PFSK-1 (cell line): Measurements from ENCODE around the gene NAA80.

Source experiments
- FOXP2 ChIP-seq: optimal IDR thresholded peaks from 2 replicates; pipeline ENCODE3; 2011; ENCODE audit warnings: borderline replicate concordance, control low read depth, inconsistent platforms; ENCODE audit not compliant: insufficient read depth; ENCODE audit errors: extremely low read length, extremely low read depth
- POLR2AphosphoS5 ChIP-seq: IDR thresholded peaks from 2 replicates; pipeline ENCODE4 v1.6.1; 2012; ENCODE audit warnings: low read depth, mild to moderate bottlenecking, control low read depth, low read length, moderate library complexity
- REST ChIP-seq, 2 experiments: IDR thresholded peaks; 2 replicates each; pipeline versions ENCODE4 v1.6.1 to v1.8.0; 2011 to 2012; ENCODE audit warnings: low read depth in 2 of 2, low read length in 2 of 2, control low read depth in 1 of 2, inconsistent platforms in 1 of 2, mild to moderate bottlenecking in 1 of 2, moderate library complexity in 1 of 2; ENCODE audit not compliant: insufficient read depth in 1 of 2
- SIN3A ChIP-seq: IDR thresholded peaks from 2 replicates; pipeline ENCODE4 v1.6.1; 2012; ENCODE audit warnings: mild to moderate bottlenecking, low read length, moderate library complexity, borderline replicate concordance; ENCODE audit not compliant: insufficient read depth
- TAF1 ChIP-seq: IDR thresholded peaks from 2 replicates; pipeline ENCODE4 v1.6.1; 2012; ENCODE audit warnings: low read length, control low read depth, borderline replicate concordance; ENCODE audit not compliant: insufficient read depth

The NAA80 gene

DNA sequence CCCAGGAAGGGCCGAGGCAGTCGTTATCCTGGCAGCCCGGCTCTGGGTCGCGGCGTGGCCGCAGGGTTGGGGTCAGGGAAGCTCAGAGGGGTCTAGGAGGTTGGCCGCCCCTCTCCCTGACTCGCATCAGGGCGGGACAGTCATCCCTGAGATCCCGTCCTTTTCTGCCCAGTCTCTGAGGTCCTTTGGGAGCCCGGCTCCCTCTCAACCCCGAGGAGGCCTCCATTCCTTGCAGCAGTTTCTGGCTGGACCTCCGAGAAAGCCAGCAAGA is 22.8 kb upstream of the NAA80 start:
- TF ChIP-seq REST (IDR thresholded peaks at IDR 0.05; ENCODE audit: insufficient read depth in 1 of 2, low read depth in 2 of 2, low read length in 2 of 2) (no peak), POLR2AphosphoS5 (no peak), TAF1 (no peak)

GRCh38 chr3:50321336-50322114 is 22.3 kb upstream of the NAA80 start:
- TF ChIP-seq POLR2AphosphoS5 (0 out of 2 replicates have a peak, but pooled peaks have one; percentile 21), FOXP2 (no peak)

GRCh38 chr3:50320853-50321335 is 21.7 kb upstream of the NAA80 start:
- no peak for TF ChIP-seq SIN3A
- no peak for TF ChIP-seq REST (IDR thresholded peaks at IDR 0.05; ENCODE audit: insufficient read depth in 1 of 2, low read depth in 2 of 2, low read length in 2 of 2)
- TF ChIP-seq POLR2AphosphoS5: no peak

DNA sequence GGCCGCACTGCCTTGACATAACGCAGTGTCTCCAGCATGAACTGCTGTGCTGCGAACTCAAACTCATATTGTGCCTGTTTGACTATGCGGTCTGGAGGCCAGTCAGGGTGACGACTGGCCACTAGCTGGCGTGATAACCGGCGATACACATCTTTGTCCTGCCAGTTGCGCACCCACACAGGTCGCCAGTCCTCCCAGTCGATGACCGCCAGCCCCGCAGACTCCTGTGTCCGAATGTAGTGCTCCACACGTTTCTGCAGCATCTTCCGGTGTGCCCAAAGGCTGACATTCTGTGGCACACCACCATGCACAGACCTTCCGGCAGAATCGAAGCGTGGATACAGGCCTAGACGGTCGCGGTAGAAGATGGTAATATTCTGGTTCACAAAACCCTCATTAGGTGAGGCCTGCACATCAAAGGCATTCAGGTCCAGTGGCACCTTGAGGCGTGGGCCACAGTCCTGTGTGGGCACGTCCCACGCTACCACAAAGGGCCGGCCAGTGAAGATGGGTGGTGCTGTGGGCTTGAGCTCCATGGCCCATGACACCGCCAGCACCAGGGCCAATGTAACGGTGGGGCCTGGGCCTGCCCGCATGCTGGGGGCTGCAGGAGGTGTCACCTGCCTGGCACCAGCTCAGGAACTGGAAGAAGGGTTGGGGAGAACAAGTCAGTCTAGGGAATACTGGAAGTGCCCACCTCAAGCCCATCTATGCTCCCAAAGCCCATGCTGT is 20.9 kb upstream of the NAA80 start:
- TF ChIP-seq FOXP2 (no peak), TAF1 (no peak), POLR2AphosphoS5 (no peak), SIN3A (no peak), REST (IDR thresholded peaks at IDR 0.05; ENCODE audit: insufficient read depth in 1 of 2, low read depth in 2 of 2, low read length in 2 of 2) (no peak)

- TF ChIP-seq TAF1: no peak
- TF ChIP-seq POLR2AphosphoS5: 0 out of 2 replicates have a peak, but pooled peaks have one; percentile 17
Measured at GRCh38 chr3:50319181-50319893, 20.1 kb upstream of the NAA80 start.

DNA sequence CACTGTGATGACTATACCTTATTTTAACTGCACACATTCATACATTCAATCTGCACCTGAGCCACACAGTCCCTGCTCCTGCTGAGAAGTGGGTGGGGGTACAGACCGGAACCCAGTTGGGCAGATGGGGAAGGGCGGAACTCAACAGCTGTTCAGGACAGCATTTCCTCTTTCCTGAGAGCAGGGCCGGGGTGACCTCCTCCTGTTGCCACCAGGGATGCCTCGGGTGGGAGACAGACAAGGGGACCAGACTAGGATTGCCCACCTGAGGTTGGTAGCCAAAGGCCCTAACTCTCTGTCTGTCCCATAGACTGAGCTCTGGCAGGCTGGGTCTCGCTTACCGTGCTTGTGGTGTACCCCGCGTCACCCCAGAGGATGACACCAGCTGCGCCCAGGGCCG is 19.4 kb upstream of the NAA80 start:
- TF ChIP-seq TAF1 (no peak), POLR2AphosphoS5 (no peak), FOXP2 (no peak), SIN3A (no peak), REST (IDR thresholded peaks at IDR 0.05; ENCODE audit: insufficient read depth in 1 of 2, low read depth in 2 of 2, low read length in 2 of 2) (no peak)
